Body of pancreas (tissue), 4 donors: Measurements from ENCODE around the gene FAM89B.

Source experiments
- POLR2A ChIP-seq, 3 donors: fragments of 450-650 bp; IDR thresholded peaks; one replicate each; pipeline ENCODE4 v1.6.1; 2016; ENCODE audit warnings: antibody characterized with exemption in 3 of 3, mild to moderate bottlenecking in 2 of 3
- TF ChIP-seq, protein P1 (sequence below), 7 experiments: fragments of 450-650 bp in 4 of 7; fragments of 200-600 bp in 3 of 7; sonication (generic) in 3 of 7; IDR thresholded peaks; one replicate each; pipeline ENCODE4 v1.5.1; 2016 to 2019; ENCODE audit warnings: antibody characterized with exemption in 7 of 7

DNA sequence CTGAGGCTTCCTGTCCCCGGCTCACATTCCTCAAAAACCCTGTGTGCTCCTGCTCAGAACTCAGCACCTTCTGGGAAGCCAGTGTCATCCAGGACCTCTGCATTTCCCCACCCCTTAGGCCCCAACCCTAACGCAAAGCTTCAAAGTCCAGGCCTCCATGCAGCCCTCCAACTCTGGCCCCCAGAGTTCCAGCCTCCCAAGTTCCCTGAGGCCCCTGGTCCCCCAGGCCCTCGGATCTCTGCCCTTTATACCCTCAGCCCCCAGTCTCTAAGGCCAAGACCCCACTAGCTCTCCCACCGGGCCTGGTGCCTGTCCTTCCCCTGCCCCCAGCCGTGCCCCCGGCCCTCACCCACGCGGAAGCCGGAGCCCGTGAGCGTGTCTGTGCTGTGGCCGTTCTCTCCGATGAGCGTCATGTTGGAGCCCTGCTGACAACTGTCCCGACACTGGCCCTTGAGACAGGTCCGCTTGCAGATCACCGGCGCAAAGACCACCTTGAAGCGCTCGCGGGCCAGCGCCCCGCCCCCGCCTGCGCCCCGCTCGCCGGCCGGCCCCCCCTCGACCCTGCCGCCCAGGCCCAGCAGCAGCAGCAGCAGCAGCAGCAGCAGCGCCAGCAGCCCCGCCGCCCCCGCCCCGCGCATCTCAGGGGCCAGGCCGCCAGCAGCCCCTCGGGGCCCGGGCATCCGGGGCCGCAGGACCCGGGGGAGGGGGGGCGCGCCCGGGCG lies 14.9 kb upstream of the FAM89B start:
- TF ChIP-seq, protein P1, sequence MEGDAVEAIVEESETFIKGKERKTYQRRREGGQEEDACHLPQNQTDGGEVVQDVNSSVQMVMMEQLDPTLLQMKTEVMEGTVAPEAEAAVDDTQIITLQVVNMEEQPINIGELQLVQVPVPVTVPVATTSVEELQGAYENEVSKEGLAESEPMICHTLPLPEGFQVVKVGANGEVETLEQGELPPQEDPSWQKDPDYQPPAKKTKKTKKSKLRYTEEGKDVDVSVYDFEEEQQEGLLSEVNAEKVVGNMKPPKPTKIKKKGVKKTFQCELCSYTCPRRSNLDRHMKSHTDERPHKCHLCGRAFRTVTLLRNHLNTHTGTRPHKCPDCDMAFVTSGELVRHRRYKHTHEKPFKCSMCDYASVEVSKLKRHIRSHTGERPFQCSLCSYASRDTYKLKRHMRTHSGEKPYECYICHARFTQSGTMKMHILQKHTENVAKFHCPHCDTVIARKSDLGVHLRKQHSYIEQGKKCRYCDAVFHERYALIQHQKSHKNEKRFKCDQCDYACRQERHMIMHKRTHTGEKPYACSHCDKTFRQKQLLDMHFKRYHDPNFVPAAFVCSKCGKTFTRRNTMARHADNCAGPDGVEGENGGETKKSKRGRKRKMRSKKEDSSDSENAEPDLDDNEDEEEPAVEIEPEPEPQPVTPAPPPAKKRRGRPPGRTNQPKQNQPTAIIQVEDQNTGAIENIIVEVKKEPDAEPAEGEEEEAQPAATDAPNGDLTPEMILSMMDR (IDR thresholded peaks at IDR 0.05): no peak
- TF ChIP-seq POLR2A (IDR thresholded peaks at IDR 0.05): no peak
